GM19238 (cell line): Measurements from ENCODE around the gene PSMA4.
"Not testable (repeated sequence)": the region's sequence is repeated elsewhere in the genome, so short reads cannot be mapped to it uniquely, and the experiment has no call there.

Experiments used
- DNase-seq: peaks from one replicate; pipeline ENCODE4 v3.0.0; 2011; ENCODE audit warnings: low spot score; ENCODE audit not compliant: insufficient read length

PSMA4 gene

DNA sequence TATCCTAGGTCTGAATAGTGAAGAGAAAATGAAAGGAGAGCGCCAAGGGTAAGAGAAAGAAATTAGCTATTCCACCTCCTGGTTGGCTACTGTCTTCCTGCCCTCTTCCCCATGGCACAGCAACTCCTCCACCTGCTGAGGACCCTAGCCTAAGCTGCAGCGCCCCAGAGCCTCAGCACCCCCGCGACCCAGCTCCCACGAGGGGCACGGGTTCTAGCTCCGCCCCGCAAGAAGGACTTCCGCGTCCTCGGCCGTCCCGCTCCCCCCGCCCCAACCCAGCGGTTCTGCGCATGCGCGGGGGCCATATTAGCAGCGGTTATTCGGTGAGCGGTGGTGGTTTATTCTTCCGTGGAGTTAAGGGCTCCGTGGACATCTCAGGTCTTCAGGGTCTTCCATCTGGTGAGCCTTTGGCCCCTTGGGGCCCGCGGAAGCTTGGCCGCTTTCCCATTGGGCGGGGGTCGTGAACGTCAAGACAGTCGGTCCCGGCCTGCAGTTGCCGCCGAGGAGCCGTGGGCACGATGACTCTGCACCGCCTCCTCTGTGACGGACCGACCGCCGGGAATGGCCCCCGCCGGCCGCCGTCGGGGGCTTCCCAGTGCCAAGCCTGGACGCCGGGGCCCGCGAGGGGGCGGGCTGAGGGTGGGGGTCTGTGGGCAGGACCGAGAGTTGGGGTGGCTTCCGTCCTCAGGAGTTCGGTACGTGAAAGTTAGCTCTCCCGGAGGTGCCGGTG is at the start of gene PSMA4:
Gene PSMA4, plus strand, starts transcription at position 304 of the 730 bp plus-strand sequence. CDS start 1,484 bp downstream, outside the sequence.
- peak; percentile 87 for DNase-seq

GRCh38 chr15:78492872-78493271 is 47.4 kb upstream of the PSMA4 start:
- DNase-seq, result no peak

- DNase-seq, result no peak
These were observed 38.4 kb upstream of the PSMA4 start for GRCh38 chr15:78501857-78502256.

DNA sequence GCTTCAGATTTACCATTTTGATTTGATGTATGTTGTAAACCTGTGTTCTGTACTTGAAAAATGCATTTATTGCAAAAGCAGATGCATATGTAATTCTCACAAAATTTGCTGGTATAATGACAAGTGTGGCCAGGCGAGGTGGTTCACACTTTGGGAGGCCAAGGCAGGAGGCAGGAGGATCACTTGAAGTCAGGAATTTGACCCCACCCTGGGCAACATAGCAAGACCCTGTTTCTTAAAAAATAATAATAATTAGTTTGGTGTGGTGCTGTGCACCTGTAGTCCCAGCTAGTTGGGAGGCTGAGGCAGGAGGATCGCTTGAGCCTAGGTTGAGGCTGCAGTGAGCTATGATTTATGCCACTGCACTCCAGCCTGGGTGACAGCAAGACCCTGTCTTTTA is 37.6 kb upstream of the PSMA4 start:
- DNase-seq, result no peak

GRCh38 chr15:78506971-78507830 is 33.0 kb upstream of the PSMA4 start, which contains the start of gene HYKK:
Gene HYKK (plus strand): TSS chr15:78507577. CDS start chr15:78513089, 5,512 bp downstream.
- DNase-seq, result peak; percentile 82

- no peak for DNase-seq
These were observed 32.4 kb upstream of the PSMA4 start for GRCh38 chr15:78507831-78508160.

DNA sequence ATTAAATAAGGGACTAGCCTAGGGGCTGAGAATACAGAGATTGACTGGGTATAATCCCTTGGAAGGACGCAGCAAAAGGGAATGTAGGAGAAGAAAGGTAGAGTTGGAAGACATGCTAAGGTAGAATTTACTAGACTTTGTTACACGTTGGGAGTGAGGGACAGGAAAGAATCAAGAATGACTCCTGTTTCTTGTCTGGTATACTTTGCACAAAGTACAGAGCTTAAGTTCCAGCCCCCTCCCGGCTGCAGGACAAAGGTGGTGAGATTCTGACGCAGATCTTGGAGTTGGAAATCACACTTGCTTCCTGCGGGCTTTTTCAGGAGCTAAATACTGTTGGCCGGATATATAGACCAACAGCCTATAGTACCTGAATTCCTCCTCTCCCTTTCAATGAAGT is 32.0 kb upstream of the PSMA4 start:
- DNase-seq, result no peak

DNA sequence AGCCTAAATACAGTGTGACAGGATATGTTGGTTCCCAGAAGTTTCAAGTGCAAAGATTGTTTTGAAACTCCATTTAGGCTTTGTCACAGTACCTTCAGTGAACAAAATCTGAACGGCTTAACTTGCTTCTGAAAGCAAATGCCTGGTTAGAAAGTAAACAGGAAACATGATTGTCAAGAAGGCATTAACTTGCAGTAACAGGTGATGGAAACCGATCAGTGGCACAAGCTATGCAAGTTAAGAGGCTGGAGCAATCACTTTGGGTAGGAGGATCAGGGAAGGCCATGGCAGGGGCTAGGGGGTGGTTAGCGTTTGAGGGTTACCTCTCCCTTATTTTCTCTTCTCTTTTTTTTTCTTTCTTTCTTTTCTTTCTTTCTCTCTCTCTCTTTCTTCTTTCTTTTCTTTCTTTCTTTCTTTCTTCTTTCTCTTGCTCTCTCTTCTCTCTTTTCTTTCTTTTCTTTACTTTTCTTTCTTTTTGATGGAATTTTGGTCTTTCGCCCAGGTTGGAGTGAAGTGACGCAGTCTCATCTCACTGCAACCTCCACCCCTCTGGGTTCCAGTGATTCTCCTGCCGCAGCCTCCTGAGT is 30.4 kb upstream of the PSMA4 start:
- DNase-seq, result no peak

DNA sequence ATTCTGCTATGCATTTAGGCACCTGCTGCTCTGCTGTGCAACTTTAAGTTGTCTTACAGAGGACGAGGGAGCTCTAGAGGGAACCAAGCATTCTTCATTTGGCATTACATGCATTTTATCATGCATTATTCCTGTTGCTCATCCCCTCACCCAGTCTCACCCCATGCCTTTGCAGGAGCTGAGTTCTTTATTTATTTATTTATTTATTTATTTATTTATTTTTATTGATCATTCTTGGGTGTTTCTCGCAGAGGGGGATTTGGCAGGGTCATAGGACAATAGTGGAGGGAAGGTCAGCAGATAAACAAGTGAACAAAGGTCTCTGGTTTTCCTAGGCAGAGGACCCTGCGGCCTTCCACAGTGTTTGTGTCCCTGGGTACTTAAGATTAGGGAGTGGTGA is 20.2 kb upstream of the PSMA4 start:
- DNase-seq, result not testable (repeated sequence)

- DNase-seq, result no peak
These were observed 16.0 kb upstream of the PSMA4 start for GRCh38 chr15:78524230-78524629.

DNA sequence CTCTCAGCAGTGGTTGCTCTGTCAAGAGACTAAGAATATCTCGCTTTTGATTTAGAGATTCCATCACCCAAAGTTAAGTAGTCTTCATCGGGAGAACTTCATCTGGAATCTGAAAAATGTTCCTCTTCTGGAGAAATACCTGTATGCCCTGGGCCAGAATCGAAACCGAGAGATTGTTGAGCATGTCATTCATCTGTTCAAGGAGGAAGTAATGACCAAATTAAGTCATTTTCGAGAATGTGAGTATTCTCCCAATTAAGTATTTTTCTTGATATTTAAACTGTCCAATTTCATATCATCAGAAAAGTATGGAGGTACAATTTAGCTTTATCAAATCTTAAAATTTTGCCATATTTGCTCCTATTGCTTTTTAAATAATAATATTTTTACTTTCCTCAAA is 12.9 kb upstream of the PSMA4 start:
- DNase-seq, result no peak

DNA sequence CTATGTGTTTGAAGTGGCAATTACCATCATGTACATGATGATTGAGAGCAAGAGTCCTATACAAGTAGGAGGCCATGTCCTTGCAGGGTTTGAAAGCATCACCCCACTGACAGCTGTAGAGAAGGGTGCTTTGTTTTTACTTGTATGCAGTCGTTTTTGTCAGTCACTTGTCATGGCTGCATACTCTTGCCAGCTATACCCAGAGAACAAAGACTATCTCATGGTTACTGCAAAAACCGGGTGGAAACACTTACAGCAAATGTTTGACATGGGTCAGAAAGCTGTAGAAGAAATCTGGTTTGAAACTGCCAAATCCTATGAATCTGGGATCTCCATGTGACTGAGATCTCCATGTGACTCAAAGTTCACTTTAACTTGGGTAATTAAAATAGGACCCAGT is 6.9 kb upstream of the PSMA4 start:
- DNase-seq, result no peak

DNA sequence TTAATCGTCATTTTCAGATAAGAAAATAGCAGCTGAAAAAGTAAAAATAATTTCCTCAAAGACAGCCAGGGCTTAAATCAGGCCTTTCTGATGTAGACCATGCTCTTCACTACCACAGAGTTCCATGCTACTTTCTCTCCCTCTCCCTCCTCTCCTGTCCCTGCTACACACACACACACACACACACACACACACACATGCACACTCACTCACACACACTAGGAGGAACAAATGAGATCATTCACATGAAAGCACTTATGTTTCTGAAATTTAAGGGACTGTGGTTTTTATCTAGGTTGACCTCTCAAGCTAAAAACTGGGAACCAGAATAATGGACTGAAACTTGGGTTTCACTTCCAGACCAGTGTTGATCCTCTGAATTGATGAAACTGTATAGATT is 4.1 kb upstream of the PSMA4 start:
- no peak for DNase-seq

- DNase-seq, result no peak
These were observed 2.9 kb upstream of the PSMA4 start for GRCh38 chr15:78537266-78537905.

- no peak for DNase-seq
These were observed 1.9 kb upstream of the PSMA4 start for GRCh38 chr15:78538358-78538757.

DNA sequence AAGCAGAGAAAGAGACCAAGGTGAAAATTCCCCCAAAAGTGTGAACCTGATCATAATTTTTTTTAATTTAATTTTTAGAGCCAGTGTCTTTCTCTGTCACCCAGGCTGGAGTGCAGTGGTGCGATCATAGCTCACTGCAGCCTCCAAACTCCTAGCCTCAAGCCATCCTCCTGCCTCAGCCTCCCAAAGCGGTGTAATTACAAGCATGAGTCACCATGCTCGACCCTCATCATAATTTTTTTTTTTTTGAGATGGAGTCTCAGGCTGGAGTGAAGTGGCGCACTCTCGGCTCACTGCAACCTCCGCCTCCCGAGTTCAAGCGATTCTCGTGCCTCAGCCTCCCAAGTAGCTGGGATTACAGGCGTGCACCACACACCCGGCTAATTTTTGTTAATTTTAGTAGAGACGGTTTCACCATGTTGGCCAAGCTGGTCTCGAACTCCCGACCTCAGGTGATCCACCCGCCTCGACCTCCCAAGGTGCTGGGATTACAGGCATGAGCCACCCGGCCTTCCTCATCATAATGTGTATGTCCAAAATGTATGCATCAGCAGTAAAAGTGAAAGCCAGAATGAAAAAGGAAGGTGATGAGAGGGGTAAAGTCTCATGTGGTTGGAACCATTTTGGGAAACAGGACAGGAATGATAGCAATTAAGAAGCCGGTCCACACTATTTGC is 642 bp upstream of the PSMA4 start:
- not testable (repeated sequence) for DNase-seq

- no peak for DNase-seq
These were observed 863 bp downstream of the PSMA4 start for GRCh38 chr15:78540871-78541743.

GRCh38 chr15:78541744-78542034 is 1.4 kb downstream of the PSMA4 start:
- DNase-seq, result no peak

- no peak for DNase-seq
These were observed 2.4 kb downstream of the PSMA4 start for GRCh38 chr15:78542647-78543046.

DNA sequence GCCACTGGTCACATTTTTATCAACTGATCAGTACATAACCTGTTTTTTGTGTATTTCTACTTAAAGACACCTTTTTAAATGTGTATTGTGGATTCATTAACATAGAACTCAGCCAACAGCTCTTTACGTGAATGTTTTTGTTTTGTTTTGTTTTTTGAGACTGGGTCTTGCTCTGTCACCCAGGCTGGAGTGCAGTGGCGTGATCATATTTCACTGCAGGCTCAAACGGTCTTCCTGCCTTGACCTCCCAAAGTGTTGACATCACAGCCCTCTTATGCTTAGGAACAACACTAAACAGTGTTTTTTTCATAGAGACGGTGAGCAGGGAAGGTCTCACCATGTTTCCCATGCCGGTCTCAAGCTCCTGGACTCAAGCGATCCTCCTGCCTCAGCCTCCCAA is 9.9 kb downstream of the PSMA4 start:
- DNase-seq, result no peak
